ENCODE data around the gene MYOZ3.

Gene MYOZ3, protein sequence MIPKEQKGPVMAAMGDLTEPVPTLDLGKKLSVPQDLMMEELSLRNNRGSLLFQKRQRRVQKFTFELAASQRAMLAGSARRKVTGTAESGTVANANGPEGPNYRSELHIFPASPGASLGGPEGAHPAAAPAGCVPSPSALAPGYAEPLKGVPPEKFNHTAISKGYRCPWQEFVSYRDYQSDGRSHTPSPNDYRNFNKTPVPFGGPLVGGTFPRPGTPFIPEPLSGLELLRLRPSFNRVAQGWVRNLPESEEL

DNA sequence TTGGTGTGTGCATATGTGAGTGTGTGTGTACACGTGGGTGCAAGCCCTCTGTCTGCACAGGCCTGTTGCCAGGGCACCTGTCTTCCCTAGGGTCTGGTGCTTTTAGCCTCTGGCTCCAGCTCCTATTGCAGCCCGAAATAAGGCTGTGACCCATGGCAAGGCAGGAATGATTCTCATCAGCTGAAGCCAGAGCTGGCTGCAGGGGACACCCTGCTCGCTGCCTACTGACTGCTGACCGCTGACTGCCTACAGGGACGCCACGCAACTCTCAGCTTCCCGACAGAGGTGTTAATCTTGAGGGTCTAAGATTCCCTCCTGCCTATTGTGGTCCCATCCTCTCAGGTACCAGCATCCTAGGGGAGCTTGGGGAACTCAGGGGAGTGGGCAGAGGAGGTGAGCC, at the start of gene MYOZ3:
MYOZ3 (plus strand) TSS at position 166 of the 400 bp plus-strand sequence. CDS start 1,691 bp downstream, outside the sequence.
- no peak for DNase-seq (ENCODE audit: low read depth in 3 of 3)

DNA sequence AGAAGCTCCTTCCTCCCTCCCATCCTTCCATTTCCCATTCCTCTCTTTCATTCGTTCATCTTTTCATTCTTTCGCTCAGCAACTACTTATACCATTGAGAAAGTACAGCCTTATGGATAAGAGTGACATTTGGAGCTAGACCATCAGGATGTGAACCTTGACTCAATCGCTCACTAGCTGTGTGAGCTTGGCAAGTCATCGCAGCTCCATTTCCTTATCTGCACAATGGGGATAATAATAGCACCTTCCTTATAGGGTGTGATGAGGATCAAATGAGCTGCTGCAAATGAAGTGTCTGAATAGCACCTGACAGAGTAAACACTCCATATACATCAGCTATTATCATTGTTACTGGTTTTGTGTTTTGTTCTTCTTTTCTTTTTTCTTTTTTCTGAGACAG, 48.6 kb upstream of the MYOZ3 start:
- no peak for DNase-seq (ENCODE audit: low read depth in 3 of 3)

DNA sequence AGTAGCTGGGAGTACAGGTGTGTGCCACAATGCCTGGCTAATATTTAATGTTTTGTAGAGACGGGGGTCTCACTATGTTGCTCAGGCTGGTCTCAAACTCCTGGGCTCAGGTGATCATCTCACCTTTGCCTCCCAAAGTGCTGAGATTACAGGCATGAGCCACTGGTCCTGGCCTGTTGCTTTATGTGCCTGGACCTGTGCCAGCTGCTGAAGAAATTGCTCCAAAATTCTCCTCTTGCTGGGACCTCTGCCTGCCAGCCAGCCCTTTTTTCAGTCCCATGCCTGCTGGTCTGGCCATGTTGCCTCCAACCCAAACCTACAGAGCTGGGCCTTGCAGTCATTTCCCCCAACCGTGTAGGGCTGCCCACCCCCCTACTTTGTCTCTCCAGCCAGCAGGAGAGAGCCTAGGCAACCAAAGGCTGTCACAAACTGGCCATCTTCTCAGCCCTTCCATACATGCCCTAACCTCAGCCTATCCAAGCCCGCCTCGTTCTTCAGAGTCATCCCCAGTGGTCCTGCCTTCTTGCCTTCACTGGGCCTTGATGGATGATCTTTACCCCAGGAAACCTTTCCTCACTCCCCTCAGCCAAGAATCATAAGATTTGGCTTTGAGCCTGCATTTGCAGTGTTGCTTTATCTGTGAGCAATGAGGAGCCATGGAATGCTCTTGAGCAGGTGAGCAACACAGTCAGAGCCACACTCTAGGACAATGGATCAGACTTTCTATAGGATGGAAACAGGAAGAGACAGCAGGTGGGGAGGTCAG, 48.0 kb upstream of the MYOZ3 start:
- no peak for DNase-seq (ENCODE audit: low read depth in 3 of 3)

DNA sequence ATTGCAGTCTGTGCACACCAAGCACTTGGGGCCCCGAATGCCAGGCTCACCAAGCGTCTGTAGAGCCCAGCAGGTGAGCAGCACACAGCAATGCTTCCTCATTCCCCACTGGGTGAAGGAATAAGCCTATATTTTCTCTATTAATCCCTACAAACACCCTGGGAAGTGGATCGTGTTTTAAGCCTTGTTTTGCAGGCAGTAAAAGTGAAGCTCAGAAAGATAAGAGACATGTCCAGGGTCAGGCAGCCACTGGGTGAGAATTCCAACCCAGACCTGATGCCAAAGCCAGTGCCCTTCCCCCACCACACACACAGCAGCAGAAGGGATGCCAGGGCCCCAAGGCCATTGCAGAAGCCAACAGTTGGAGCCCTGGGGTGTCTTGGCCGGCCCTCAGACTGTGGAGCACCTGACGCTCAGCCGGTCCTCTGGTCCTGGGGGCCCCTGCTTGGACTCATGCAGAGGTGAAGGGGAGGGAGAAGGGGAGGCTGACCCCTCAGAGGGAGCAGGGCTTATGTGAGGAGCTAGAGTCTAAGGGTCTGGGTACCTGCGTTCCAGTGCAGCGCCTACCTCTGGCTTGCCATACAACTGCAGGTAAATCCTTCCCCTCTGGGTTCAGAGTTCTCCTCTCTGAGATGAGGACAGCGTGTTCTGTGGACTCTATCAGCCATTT, 46.9 kb upstream of the MYOZ3 start:
- no peak for DNase-seq (ENCODE audit: low read depth in 3 of 3)

DNA sequence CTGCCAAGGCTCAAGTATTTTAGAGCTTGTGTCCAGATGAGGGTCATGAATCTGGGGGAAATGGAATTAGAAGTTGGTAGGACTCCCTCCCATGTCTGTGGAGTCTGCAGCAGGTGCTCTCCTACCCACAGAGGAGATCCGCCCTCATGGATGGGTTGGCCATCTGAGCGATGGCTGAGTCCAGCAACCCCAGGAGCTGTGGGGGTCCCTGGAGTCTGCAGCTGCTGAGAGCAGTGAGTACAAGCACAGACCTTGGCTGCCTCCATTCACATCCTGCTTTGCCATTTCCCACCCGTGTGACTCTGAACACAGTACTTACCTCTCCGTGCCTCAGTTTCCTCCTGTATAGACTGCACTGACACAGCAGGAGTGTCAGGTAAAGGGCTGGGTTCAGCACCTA, 46.4 kb upstream of the MYOZ3 start:
- no peak for DNase-seq (ENCODE audit: low read depth in 3 of 3)

DNA sequence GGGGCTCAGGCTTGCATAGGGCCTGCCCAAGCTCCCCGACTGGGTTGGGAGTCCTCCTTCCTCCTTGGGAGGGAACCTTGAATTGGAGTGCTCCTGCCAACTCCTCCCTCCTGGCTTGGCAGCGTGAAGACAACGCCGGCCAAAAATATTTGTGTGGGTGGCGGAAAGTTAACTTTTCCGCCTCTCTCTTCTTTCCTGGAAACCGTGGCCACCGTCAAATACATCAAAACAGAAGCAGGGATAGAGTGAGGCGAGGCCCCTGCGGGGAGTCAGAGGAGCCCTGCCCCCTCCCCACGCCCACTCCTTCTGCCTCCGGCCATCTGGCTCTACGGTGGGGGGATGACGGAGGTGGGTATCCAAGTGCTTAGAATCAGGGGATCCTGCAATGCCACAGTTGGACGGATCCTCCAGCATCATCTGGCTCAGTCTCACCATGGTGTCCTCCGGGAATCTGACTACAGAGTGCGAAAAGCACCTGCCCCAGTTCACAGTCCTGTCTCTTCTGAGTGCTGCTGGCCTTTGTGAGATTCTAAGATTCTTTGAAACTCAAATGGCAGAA, 45.8 kb upstream of the MYOZ3 start:
- no peak for DNase-seq (ENCODE audit: low read depth in 3 of 3)

DNA sequence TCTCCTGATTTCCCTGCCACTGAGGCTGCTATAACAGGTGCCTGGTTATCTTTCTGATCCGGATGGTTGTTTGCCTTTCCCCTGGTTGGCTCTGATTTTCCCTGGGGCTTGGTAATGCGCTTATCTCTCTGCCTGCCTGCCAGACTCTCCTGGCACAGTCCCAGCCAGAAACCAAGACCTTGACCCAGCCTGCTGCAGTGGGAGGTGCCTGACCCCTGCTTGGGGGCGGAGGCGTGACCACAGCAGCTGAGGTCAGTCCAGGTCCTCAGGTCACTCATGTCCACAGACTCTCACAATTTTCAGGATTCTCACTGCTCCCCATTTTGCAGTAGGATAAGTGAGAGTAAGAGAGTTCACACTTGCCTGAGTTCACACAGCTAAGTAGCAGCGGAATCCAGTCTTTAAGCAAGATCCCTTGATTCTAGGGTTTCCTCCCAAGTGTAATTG, 45.0 kb upstream of the MYOZ3 start:
- DNase-seq (ENCODE audit: low read depth in 3 of 3): no peak

DNA sequence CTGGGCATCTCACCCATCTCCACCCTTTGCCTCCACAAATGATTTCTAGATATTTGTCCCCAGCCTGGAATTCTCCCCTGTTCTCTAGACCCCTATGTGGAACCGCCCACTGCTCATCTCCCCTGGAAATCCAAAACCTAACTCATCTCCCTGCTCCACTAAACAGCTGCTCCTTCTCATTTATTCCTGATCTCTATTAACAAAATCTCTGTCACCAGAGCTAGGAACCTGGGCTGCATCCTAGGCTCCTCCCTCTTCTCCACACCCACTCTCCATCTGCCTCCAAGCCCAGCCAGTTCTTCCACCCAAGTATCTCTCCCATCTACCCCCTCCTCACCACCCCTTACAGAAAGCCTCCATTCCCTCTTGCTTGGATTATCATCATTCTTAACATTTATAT, 44.5 kb upstream of the MYOZ3 start:
- no peak for DNase-seq (ENCODE audit: low read depth in 3 of 3)

DNA sequence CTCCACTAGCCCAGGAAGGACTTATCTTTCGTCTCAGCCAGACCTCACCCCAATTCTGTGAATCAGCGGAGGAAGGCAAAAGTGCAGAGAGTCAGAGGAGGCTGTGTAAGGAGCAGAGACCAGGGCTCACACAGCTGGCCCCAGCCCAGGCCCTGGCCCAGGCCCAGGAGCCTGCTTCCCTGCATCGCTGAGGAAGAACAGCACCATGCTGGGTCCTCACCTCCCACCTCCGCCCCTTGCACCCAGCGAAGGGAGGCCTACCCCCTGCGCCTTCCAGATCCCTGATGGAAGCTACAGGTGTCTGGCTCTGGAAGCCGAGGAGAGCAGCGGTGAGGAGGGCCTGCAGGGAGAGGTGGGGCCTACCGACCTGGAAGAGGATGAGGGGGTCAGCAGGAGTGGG, 42.9 kb upstream of the MYOZ3 start:
- DNase-seq (ENCODE audit: low read depth in 3 of 3): no peak

DNA sequence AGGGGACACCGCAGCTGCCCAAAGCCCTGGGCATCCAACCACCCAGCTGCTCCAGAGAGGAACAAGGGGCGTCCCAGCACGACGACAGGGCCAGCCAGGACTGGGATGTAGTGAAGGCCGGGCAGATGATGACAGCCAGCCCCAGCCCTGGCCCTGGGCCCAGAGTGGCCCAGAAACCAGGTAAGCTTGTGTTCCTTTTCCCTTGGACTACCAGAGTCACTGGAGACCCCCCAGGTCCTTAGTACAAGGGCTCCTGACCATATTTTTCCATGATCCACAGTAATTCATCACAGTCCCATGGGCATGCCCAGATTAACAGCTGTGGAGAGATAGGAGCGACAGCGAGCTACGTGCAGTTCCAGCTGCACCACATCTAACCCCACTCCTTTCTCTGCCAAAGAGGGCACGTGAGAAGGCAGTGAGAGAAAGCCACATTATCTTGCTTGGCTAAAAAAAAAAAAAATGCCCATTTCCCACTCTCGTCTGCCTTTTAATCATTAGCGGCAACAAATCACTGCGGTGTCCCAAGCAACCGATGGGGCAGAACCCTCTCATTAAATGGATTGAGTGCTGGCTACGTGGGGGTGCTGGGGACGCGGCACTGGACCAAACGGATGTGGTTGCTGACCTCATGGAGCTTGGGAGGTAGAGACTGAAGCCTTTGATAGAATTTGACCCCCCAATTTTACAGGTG, 42.3 kb upstream of the MYOZ3 start:
- no peak for DNase-seq (ENCODE audit: low read depth in 3 of 3)

DNA sequence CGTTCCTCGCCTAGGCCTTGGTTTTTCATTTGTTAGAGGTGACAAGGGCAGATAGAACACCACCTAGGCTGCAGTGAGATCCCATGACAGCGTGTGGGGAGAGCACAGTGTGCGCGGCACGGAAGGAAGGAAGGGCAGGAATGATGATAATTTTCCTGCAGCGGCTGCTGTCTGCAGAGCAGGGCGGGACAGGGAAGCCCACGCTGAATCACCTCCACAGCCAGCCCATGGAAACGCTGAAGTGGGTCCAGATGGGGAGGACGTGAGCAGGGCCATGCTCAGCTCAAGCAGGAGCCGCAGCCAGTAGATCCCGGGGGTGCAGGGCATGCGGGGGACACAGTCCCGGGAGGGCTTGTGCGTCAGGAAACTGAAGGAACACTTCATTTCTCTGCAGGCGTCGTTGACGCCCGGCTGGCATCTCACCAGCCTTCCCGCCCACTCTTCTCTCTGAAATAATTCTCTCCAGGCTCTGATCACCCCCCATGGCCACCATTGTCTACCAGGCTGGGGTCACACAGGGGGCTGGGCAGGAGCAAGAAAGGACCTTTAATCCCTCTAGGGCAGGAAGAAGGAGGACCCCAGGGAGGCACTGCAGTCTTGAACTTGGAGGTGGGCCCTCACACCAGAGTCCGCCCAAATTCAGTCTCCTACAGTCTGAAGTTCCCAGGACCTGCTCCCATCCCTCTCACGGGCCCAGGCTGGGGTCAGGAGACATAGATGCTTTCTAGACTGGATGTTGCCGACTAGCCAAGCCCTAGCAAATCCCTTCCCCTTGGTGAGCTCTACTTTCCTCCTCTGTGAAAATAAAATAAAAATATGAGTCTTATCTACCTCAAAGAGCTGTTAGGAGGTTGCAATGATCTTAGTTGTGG, 41.5 kb upstream of the MYOZ3 start:
- no peak for DNase-seq (ENCODE audit: low read depth in 3 of 3)

DNA sequence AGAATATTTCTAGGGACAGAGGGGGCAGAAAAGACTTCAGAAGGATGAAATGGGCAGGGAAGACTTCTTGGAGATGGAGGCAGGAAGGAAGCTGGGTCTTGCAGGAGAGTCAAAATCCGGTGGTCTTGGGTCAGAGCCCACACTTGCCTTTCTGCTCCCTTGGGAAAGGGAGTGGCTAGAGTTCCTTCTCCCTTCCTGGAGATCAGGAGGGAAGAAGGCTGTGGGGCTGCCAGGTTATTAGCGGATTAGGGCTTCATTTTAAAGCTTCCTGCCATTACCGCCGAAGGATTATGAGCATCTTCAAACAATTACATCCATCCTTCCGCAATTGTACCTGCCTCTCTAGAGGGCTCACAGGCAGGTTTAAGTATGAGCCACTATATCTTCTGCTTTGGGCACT, 39.8 kb upstream of the MYOZ3 start:
- DNase-seq (ENCODE audit: low read depth in 3 of 3): no peak

DNA sequence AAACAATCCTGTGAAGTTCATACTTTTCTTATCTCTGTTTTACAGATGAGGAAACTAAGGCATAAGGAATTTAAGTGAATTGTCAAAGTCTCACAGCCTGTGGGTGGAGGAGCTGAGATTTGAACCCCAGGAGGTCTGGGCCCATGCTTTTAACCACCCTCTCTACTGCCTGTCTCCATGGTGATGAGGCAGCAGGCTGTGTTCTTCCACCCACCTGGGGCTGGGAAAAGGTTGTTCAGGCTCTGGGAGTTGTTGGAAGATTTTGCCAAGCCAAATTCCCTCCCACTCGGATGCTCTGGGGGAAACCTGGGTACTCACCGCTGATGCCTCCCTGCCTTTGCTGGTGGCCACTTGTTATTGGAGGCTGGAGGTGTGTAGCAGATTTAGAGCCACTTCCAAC, 38.9 kb upstream of the MYOZ3 start:
- DNase-seq (ENCODE audit: low read depth in 3 of 3): no peak

DNA sequence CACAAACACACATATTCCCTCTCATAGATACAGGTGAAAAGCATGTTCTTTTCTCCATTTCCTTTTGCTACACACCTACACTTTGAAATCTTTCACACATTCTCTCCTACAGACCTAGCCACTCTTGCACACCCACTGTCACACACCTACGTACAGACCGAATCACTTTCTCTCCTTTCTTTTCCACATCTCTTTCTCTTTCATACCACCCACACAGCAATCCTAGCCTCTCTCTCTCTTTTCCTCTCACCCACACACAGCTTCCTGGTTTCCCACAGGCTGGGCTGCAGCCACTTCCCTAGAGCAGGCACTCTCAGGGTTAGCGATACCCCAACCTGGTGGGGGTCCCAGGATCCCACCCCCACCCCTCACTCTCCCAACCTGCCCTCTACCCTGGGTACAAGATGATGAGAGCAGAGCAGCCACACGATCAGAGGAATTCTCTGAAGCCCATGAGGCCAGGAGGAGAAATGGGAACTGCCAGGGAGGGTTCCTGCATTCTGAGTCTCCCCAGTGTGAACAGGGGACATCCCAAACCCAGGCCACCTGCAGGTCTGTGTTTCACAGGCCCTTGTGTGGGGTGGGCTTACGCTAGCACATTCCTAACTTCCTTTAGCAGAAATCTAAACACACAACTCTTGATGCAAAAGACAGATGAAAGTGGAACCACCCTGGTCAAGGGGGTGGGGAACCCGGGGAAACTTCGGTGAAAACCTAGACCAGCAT, 37.7 kb upstream of the MYOZ3 start:
- no peak for DNase-seq (ENCODE audit: low read depth in 3 of 3)

DNA sequence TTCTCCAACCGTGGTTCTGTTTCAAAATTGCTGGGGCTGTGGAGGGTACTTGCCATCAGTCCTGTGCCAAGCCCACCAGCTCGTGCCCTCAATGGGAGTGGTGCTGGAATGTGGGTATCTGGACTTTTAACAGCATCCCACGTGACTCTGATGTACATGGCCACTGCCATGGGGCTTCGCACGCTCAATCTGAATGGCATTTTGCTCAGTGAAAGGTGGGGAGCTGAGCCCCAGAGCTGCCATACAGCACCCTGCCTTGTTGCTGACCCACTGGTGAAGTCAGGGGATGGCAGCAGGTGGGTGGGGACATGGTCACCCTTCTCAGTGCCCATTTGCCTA, 37.2 kb upstream of the MYOZ3 start:
- DNase-seq (ENCODE audit: low read depth in 3 of 3): no peak

DNA sequence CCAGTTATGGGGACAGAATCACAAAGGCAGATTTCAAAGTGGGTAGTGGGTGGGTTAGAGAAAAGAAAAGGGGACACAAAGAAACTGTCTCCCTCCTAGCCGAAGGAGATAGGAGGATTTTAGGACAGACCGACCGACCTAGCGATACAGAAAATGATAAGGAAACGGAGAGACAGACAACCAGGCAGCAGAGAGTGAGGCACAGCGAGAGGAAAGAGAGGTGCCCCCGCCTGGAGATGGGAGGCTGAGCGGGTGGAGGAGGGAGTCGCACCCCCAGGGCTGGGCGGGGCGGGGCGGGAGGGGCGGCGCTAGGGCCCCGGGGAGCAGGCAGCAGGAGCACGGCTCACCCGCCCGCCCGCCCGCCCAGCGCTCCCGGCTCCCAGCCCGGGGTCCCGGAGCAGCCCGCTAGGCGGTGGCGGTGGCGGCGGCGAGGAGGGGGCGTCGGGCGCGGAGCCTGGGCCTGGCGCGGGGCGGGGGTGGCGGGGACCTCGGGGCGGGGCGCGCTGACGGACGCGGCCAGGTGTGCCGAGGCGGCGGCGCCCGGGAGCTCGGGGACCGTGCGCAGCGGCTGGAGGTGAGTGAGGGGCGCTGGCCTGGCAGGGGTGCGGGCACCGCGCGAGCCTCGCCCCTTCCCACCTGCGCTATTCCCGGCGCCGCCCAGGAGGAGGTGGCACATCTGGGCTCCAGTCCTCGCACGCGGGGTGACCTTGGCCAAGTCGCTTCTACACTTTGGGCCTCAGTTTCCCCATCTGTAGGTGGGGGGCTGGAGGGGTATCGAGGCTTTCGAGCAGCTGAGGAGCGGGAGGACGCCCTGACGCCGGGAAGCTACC, 36.5 kb upstream of the MYOZ3 start:
- peak in 1 of 3 experiments; percentile 8 for DNase-seq (ENCODE audit: low read depth in 3 of 3)

DNA sequence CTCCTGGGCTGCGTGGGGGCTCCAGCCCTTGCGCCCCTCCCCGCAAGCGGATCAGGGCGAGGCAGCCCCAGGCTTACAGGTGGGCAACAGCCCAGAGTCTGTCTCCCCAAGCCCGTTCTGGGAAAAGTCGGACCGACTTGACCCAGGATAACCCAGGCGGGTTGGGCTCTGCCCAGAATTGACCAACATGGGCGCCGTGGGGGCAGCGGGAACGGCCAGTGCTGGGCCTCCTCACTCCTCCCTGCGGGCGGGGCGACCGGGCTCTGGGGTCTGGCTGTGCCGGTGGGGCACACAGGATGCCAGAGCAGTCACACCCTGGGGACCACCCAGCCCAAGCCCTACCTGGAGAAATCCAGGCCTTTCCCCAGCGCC, 35.9 kb upstream of the MYOZ3 start:
- DNase-seq (ENCODE audit: low read depth in 3 of 3): no peak

DNA sequence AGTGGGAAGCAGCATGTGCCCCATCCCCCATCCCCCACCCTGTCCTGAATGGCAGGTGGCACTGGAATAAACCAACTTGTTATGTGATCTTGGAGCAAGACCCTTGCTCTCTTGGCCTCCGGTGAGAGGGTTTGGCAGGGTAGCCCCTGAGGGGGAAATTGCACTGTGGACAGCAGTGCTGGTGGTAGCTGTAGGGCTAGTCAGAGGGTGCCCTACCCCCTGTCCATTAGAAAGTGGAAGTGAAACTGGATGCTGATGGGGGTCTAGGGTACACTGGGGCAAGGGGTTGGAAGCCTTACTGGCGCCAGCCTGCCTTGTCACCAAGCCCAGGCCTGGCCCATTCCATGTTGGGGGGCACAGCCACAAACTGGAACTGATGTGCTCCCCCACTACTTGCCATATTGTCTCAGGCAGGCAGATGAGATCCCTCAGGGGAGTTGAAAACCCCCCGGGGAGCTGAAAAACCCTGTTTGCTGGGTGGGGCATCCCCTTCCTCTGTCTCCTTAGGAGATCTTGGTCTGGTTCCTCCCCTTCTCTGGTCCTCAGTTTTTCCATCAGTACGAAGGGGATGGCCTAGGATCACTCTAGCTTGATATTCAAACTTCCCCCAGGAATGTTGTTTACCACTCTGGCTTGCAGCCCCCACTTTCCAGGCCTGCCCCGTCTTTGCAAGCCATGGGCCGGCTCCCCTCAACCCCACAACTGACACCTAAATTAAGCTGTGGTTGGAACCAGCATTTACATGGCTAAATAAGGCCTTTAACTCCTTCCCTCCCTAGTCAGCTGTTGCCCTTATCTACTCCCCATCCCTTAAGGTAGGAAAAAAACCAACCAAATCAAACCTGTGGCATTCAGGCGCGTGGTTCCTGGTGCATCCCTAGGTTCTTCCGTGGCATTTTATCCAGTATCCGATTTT, 35.0 kb upstream of the MYOZ3 start:
- no peak for DNase-seq (ENCODE audit: low read depth in 3 of 3)
